Nephron progenitor cell (in vitro differentiated cells): ENCODE results near the gene SP140.

Source experiments
- DNase-seq: peaks from one replicate; pipeline ENCODE4 v3.0.0; 2021
- H3K27ac Mint-ChIP-seq: 2 replicates; pipeline ENCODE4 v1.8.0; 2021; ENCODE audit warnings: mild to moderate bottlenecking, moderate library complexity, mixed read lengths
- H3K27me3 Mint-ChIP-seq: 2 replicates; pipeline ENCODE4 v1.8.0; 2021; ENCODE audit warnings: mild to moderate bottlenecking, low read depth, mixed read lengths; ENCODE audit not compliant: poor library complexity
- H3K36me3 Mint-ChIP-seq: 2 replicates; pipeline ENCODE4 v1.8.0; 2021; ENCODE audit warnings: low read depth, mixed read lengths
- H3K4me1 Mint-ChIP-seq: 2 replicates; pipeline ENCODE4 v1.8.0; 2021; ENCODE audit warnings: mixed read lengths
- H3K4me3 Mint-ChIP-seq: 2 replicates; pipeline ENCODE4 v1.8.0; 2021; ENCODE audit warnings: mild to moderate bottlenecking, moderate library complexity, mixed read lengths
- H3K9me3 Mint-ChIP-seq: 2 replicates; pipeline ENCODE4 v1.8.0; 2021; ENCODE audit warnings: mild to moderate bottlenecking, moderate library complexity, mixed read lengths
- CTCF ChIP-seq: fragments of 200-600 bp; sonication (generic); IDR thresholded peaks from 2 replicates; pipeline ENCODE4 v1.5.0; 2021; ENCODE audit warnings: antibody characterized with exemption

Gene SP140

GRCh38 chr2:230322561-230323384 lies 97.2 kb downstream of the SP140 start:
- Mint-ChIP-seq H3K4me3 (no peak overlapping the region), H3K27me3 (peaks cover 8% of the 10 kb centered on the region), H3K36me3 (no peaks in the 10 kb centered on the region), H3K4me1 (peaks cover 13% of the 10 kb centered on the region), H3K9me3 (peaks cover 31% of the 10 kb centered on the region), H3K27ac (no peak overlapping the region)
- DNase-seq, result no peak
- no peak for TF ChIP-seq CTCF

GRCh38 chr2:230323385-230324106 lies 98.0 kb downstream of the SP140 start:
- Mint-ChIP-seq H3K4me1 (peaks cover 8% of the 10 kb centered on the region), H3K36me3 (no peaks in the 10 kb centered on the region), H3K27ac (no peak overlapping the region), H3K27me3 (peaks cover 6% of the 10 kb centered on the region), H3K4me3 (no peak overlapping the region), H3K9me3 (peaks cover 31% of the 10 kb centered on the region)
- TF ChIP-seq CTCF, result no peak
- DNase-seq, result no peak

- Mint-ChIP-seq H3K9me3 (peaks cover 31% of the 10 kb centered on the region), H3K27ac (no peak overlapping the region)
Observed at GRCh38 chr2:230324503-230324902, 99.0 kb downstream of the SP140 start.

GRCh38 chr2:230325316-230326243 lies 100.0 kb downstream of the SP140 start:
- Mint-ChIP-seq H3K36me3 (no peaks in the 10 kb centered on the region), H3K27ac (no peak overlapping the region), H3K27me3 (peaks cover 5% of the 10 kb centered on the region), H3K4me1 (peaks cover 8% of the 10 kb centered on the region), H3K4me3 (no peak overlapping the region), H3K9me3 (peaks cover 28% of the 10 kb centered on the region)
- no peak for DNase-seq
- no peak for TF ChIP-seq CTCF

More at GRCh38 chr2:230324503-230324902, 99.0 kb downstream of the SP140 start:
- DNase-seq, result no peak
- Mint-ChIP-seq H3K4me3 (no peak overlapping the region), H3K4me1 (peaks cover 8% of the 10 kb centered on the region), H3K36me3 (no peaks in the 10 kb centered on the region), H3K27me3 (peaks cover 6% of the 10 kb centered on the region)
- TF ChIP-seq CTCF, result no peak

- H3K9me3 Mint-ChIP-seq, result peaks cover 20% of the 10 kb centered on the region
- peaks cover 5% of the 10 kb centered on the region for H3K27me3 Mint-ChIP-seq
- DNase-seq, result no peak
- H3K4me3 Mint-ChIP-seq, result no peak within 1 kb of the TSS
- H3K4me1 Mint-ChIP-seq, result peaks cover 8% of the 10 kb centered on the region
- H3K36me3 Mint-ChIP-seq, result no peaks in the 10 kb centered on the region
- H3K27ac Mint-ChIP-seq, result no peak within 1 kb of the TSS
- TF ChIP-seq CTCF, result no peak
Observed at GRCh38 chr2:230326453-230327417, 101.2 kb downstream of the SP140 start, which contains the start of gene SP140L. Gene SP140L (plus strand): TSS chr2:230327193. CDS start chr2:230327270, 77 bp downstream.
